ENCODE data around the gene CYP2C9.
"Not testable (repeated sequence)": the region's sequence is repeated elsewhere in the genome, so short reads cannot be mapped to it uniquely, and the experiment has no call there.

CYP2C9 gene

GRCh38 chr10:94938383-94938782, at the start of gene CYP2C9:
Gene CYP2C9 (plus strand): TSS chr10:94938658. CDS start chr10:94938683, 25 bp downstream.
- H3K9me3 Mint-ChIP-seq, result peaks cover 16% of the 10 kb centered on the region
- no peak within 1 kb of the TSS for H3K27ac Mint-ChIP-seq
- H3K27me3 Mint-ChIP-seq, result peaks cover 2% of the 10 kb centered on the region
- H3K4me1 Mint-ChIP-seq, result no peaks in the 10 kb centered on the region
- no peak for DNase-seq
- no peaks in the 10 kb centered on the region for H3K36me3 Mint-ChIP-seq (ENCODE audit: low read depth)
- H3K4me3 Mint-ChIP-seq, result no peak within 1 kb of the TSS
- no peak for ATAC-seq

- H3K27me3 Mint-ChIP-seq, result no peaks in the 10 kb centered on the region
- no peak overlapping the region for H3K27ac Mint-ChIP-seq
These were observed 49.3 kb upstream of the CYP2C9 start for GRCh38 chr10:94889123-94889522.

GRCh38 chr10:94890264-94891022, 48.0 kb upstream of the CYP2C9 start:
- Mint-ChIP-seq H3K36me3 (ENCODE audit: low read depth) (no peaks in the 10 kb centered on the region), H3K27ac (no peak overlapping the region), H3K27me3 (no peaks in the 10 kb centered on the region), H3K4me3 (no peak overlapping the region), H3K4me1 (no peaks in the 10 kb centered on the region), H3K9me3 (peaks cover 4% of the 10 kb centered on the region)
- ATAC-seq (no peak), DNase-seq (no peak)

More at GRCh38 chr10:94889123-94889522, 49.3 kb upstream of the CYP2C9 start:
- Mint-ChIP-seq H3K4me3 (no peak overlapping the region), H3K9me3 (peaks cover 4% of the 10 kb centered on the region), H3K36me3 (ENCODE audit: low read depth) (no peaks in the 10 kb centered on the region), H3K4me1 (no peaks in the 10 kb centered on the region)
- DNase-seq (no peak), ATAC-seq (no peak)

GRCh38 chr10:94898414-94898813, 40.0 kb upstream of the CYP2C9 start:
- not testable (repeated sequence) for H3K27ac Mint-ChIP-seq; ATAC-seq; H3K36me3 Mint-ChIP-seq (ENCODE audit: low read depth); H3K4me1 Mint-ChIP-seq; H3K9me3 Mint-ChIP-seq; H3K27me3 Mint-ChIP-seq; H3K4me3 Mint-ChIP-seq; DNase-seq

GRCh38 chr10:94902080-94902479, 36.4 kb upstream of the CYP2C9 start:
- H3K27me3 Mint-ChIP-seq, result no peaks in the 10 kb centered on the region
- no peaks in the 10 kb centered on the region for H3K9me3 Mint-ChIP-seq
- no peak for DNase-seq
- H3K4me1 Mint-ChIP-seq, result no peaks in the 10 kb centered on the region
- no peak for ATAC-seq
- H3K27ac Mint-ChIP-seq, result no peak overlapping the region
- H3K36me3 Mint-ChIP-seq (ENCODE audit: low read depth), result no peaks in the 10 kb centered on the region
- H3K4me3 Mint-ChIP-seq, result no peak overlapping the region

GRCh38 chr10:94902570-94902969, 35.9 kb upstream of the CYP2C9 start:
- no peak for DNase-seq
- Mint-ChIP-seq H3K27ac (no peak overlapping the region), H3K4me1 (no peaks in the 10 kb centered on the region), H3K9me3 (no peaks in the 10 kb centered on the region), H3K4me3 (no peak overlapping the region), H3K27me3 (no peaks in the 10 kb centered on the region), H3K36me3 (ENCODE audit: low read depth) (no peaks in the 10 kb centered on the region)
- no peak for ATAC-seq

- not testable (repeated sequence) for H3K4me3 Mint-ChIP-seq; H3K4me1 Mint-ChIP-seq; H3K27me3 Mint-ChIP-seq; H3K9me3 Mint-ChIP-seq; H3K27ac Mint-ChIP-seq; ATAC-seq; DNase-seq; H3K36me3 Mint-ChIP-seq (ENCODE audit: low read depth)
These were observed 33.8 kb upstream of the CYP2C9 start for GRCh38 chr10:94904506-94905148.

- Mint-ChIP-seq H3K36me3 (ENCODE audit: low read depth) (no peaks in the 10 kb centered on the region), H3K27me3 (no peaks in the 10 kb centered on the region), H3K27ac (no peak overlapping the region), H3K4me1 (no peaks in the 10 kb centered on the region), H3K9me3 (peaks cover 13% of the 10 kb centered on the region), H3K4me3 (no peak overlapping the region)
- ATAC-seq (no peak), DNase-seq (no peak)
These were observed 22.0 kb upstream of the CYP2C9 start for GRCh38 chr10:94916423-94916822.

- ATAC-seq, result no peak
- H3K27me3 Mint-ChIP-seq, result peaks cover 2% of the 10 kb centered on the region
- no peak for DNase-seq
- H3K4me1 Mint-ChIP-seq, result no peaks in the 10 kb centered on the region
- peaks cover 5% of the 10 kb centered on the region for H3K9me3 Mint-ChIP-seq
- H3K4me3 Mint-ChIP-seq, result no peak overlapping the region
- H3K36me3 Mint-ChIP-seq (ENCODE audit: low read depth), result no peaks in the 10 kb centered on the region
- no peak overlapping the region for H3K27ac Mint-ChIP-seq
These were observed 1.7 kb upstream of the CYP2C9 start for GRCh38 chr10:94936721-94937120.

GRCh38 chr10:94943432-94944103, 5.1 kb downstream of the CYP2C9 start:
- H3K36me3 Mint-ChIP-seq (ENCODE audit: low read depth); H3K4me3 Mint-ChIP-seq; H3K27ac Mint-ChIP-seq; DNase-seq; ATAC-seq; H3K27me3 Mint-ChIP-seq; H3K4me1 Mint-ChIP-seq: not testable (repeated sequence)
- peaks cover 27% of the 10 kb centered on the region for H3K9me3 Mint-ChIP-seq

GRCh38 chr10:94946181-94946580, 7.7 kb downstream of the CYP2C9 start:
- not testable (repeated sequence) for ATAC-seq; H3K27me3 Mint-ChIP-seq; H3K4me1 Mint-ChIP-seq; DNase-seq; H3K36me3 Mint-ChIP-seq (ENCODE audit: low read depth); H3K4me3 Mint-ChIP-seq; H3K27ac Mint-ChIP-seq
- H3K9me3 Mint-ChIP-seq, result peaks cover 25% of the 10 kb centered on the region

GRCh38 chr10:94963901-94964300, 25.4 kb downstream of the CYP2C9 start:
- H3K27me3 Mint-ChIP-seq, result peaks cover 2% of the 10 kb centered on the region
- no peak overlapping the region for H3K27ac Mint-ChIP-seq
- no peaks in the 10 kb centered on the region for H3K4me1 Mint-ChIP-seq
- no peaks in the 10 kb centered on the region for H3K36me3 Mint-ChIP-seq (ENCODE audit: low read depth)
- no peak for DNase-seq
- no peak overlapping the region for H3K4me3 Mint-ChIP-seq
- no peak for ATAC-seq
- peaks cover 4% of the 10 kb centered on the region for H3K9me3 Mint-ChIP-seq

GRCh38 chr10:94983555-94983954, 45.1 kb downstream of the CYP2C9 start:
- DNase-seq (no peak), ATAC-seq (no peak)
- H3K4me1 Mint-ChIP-seq, result no peaks in the 10 kb centered on the region
- no peak overlapping the region for H3K4me3 Mint-ChIP-seq
- H3K27me3 Mint-ChIP-seq, result no peaks in the 10 kb centered on the region
- H3K9me3 Mint-ChIP-seq, result peaks cover 13% of the 10 kb centered on the region
- no peak overlapping the region for H3K27ac Mint-ChIP-seq
- no peaks in the 10 kb centered on the region for H3K36me3 Mint-ChIP-seq (ENCODE audit: low read depth)

GRCh38 chr10:94989192-94989591, 50.7 kb downstream of the CYP2C9 start:
- ATAC-seq (no peak), DNase-seq (no peak)
- H3K9me3 Mint-ChIP-seq, result peaks cover 25% of the 10 kb centered on the region
- H3K27me3 Mint-ChIP-seq, result no peaks in the 10 kb centered on the region
- no peaks in the 10 kb centered on the region for H3K36me3 Mint-ChIP-seq (ENCODE audit: low read depth)
- H3K4me1 Mint-ChIP-seq, result no peaks in the 10 kb centered on the region
- no peak overlapping the region for H3K27ac Mint-ChIP-seq
- no peak overlapping the region for H3K4me3 Mint-ChIP-seq
